Calu3 (cell line): ENCODE data around the gene TIMM17A. TPM values are rescaled to one million over a fixed set of nuclear protein-coding genes. Genes with fewer than 3 reads are reported as not detected.

Experiments used
- BruUV-seq: library from RNA; stranded (reverse); fragments of 400-500 nt; replicated peaks from 2 replicates; lab custom pipeline; 2021; lab: Mats Ljungman, UMichigan
- CTCF ChIA-PET: fragments of 300-600 bp; sonication (Branson Sonifier 250); formaldehyde crosslinking; loops from one replicate; lab custom pipeline; 2022; ENCODE audit warnings: antibody characterized with exemption; lab: Charles Lee
- DNase-seq: peaks from one replicate; pipeline ENCODE4 v3.0.0; 2022
- H3K27ac Mint-ChIP-seq: one replicate; pipeline ENCODE4 v1.8.0; 2022; ENCODE audit warnings: mixed read lengths; ENCODE audit not compliant: unreplicated experiment
- H3K27me3 Mint-ChIP-seq: one replicate; pipeline ENCODE4 v1.8.0; 2022; ENCODE audit warnings: mixed read lengths; ENCODE audit not compliant: unreplicated experiment
- H3K36me3 Mint-ChIP-seq: one replicate; pipeline ENCODE4 v1.8.0; 2022; ENCODE audit warnings: mild to moderate bottlenecking, moderate library complexity, mixed read lengths; ENCODE audit not compliant: insufficient read depth, unreplicated experiment
- H3K4me1 Mint-ChIP-seq: one replicate; pipeline ENCODE4 v1.8.0; 2022; ENCODE audit warnings: mild to moderate bottlenecking, low read depth, mixed read lengths; ENCODE audit not compliant: unreplicated experiment
- H3K4me3 Mint-ChIP-seq: one replicate; pipeline ENCODE4 v1.8.0; 2022; ENCODE audit warnings: mild to moderate bottlenecking, low read depth, moderate library complexity, mixed read lengths; ENCODE audit not compliant: unreplicated experiment
- H3K9me3 Mint-ChIP-seq: one replicate; pipeline ENCODE4 v1.8.0; 2022; ENCODE audit warnings: low read depth, mixed read lengths; ENCODE audit not compliant: unreplicated experiment
- intact Hi-C: fragments of 100-400 bp; cut with micrococcal nuclease; formaldehyde crosslinking; loops from one replicate; pipeline ENCODE4 v1.10.0; 2022; ENCODE audit not compliant: unreplicated experiment
- total RNA-seq: library from RNA; stranded (reverse); gene quantifications from 2 replicates; pipeline ENCODE4 v1.2.3, GENCODE V29; 2022
- TF ChIP-seq, protein P1 (sequence below): fragments of 200-600 bp; IDR thresholded peaks from one replicate; pipeline ENCODE4 v1.8.0; 2022; ENCODE audit warnings: antibody characterized with exemption; ENCODE audit not compliant: unreplicated experiment

Gene TIMM17A
- total RNA-seq, 1 experiment from 2014 or later: 85.3 TPM

DNA sequence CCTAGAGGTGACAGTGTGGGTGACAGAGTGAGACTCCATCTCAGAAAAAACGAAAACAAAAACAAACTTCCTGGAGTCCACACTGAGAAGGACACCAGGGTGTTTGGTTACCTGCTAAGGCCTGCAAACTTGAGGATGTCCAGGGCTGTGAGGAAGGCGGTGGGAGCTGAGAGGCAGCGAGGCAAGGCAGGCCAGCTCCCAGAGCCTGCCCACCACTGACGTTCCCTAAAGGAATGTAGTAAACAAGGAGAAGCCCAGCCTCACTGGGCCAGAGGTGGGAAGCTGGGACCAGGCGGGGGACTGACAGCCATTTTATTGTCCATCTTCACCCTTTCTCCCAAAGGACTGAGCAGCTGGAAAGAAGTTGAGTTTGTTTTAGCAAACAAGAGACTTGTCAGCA is 42.5 kb upstream of the TIMM17A start:
- TF ChIP-seq, protein P1, sequence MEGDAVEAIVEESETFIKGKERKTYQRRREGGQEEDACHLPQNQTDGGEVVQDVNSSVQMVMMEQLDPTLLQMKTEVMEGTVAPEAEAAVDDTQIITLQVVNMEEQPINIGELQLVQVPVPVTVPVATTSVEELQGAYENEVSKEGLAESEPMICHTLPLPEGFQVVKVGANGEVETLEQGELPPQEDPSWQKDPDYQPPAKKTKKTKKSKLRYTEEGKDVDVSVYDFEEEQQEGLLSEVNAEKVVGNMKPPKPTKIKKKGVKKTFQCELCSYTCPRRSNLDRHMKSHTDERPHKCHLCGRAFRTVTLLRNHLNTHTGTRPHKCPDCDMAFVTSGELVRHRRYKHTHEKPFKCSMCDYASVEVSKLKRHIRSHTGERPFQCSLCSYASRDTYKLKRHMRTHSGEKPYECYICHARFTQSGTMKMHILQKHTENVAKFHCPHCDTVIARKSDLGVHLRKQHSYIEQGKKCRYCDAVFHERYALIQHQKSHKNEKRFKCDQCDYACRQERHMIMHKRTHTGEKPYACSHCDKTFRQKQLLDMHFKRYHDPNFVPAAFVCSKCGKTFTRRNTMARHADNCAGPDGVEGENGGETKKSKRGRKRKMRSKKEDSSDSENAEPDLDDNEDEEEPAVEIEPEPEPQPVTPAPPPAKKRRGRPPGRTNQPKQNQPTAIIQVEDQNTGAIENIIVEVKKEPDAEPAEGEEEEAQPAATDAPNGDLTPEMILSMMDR: no peak
- H3K4me3 Mint-ChIP-seq: no peak overlapping the region
- no TSS peak for BruUV-seq
- H3K27ac Mint-ChIP-seq: no peak overlapping the region
- DNase-seq: no peak
- CTCF ChIA-PET: interaction anchor here (0.6 kb wide), 1 partner anchor 43 kb away, joined by 3 read pairs; no protein-coding TSS in a partner anchor
- H3K27me3 Mint-ChIP-seq: peaks cover 49% of the 10 kb centered on the region
- H3K36me3 Mint-ChIP-seq: no peaks in the 10 kb centered on the region
- no peaks in the 10 kb centered on the region for H3K9me3 Mint-ChIP-seq
- H3K4me1 Mint-ChIP-seq: peaks cover 15% of the 10 kb centered on the region
- intact Hi-C loops: no loop called here

- no TSS peak for BruUV-seq
- intact Hi-C loops: no loop called here
- Mint-ChIP-seq H3K27ac (no peak overlapping the region), H3K36me3 (no peaks in the 10 kb centered on the region), H3K4me1 (peaks cover 26% of the 10 kb centered on the region), H3K4me3 (no peak overlapping the region), H3K27me3 (peaks cover 33% of the 10 kb centered on the region), H3K9me3 (no peaks in the 10 kb centered on the region)
- DNase-seq: no peak
- CTCF ChIA-PET: interaction anchor here (0.7 to 0.8 kb wide), 2 partner anchors 19 to 47 kb away, joined by 3 to 4 read pairs; no protein-coding TSS in a partner anchor
- TF ChIP-seq, protein P1: no peak
Measured at GRCh38 chr1:201914456-201915235, 40.7 kb upstream of the TIMM17A start.

DNA sequence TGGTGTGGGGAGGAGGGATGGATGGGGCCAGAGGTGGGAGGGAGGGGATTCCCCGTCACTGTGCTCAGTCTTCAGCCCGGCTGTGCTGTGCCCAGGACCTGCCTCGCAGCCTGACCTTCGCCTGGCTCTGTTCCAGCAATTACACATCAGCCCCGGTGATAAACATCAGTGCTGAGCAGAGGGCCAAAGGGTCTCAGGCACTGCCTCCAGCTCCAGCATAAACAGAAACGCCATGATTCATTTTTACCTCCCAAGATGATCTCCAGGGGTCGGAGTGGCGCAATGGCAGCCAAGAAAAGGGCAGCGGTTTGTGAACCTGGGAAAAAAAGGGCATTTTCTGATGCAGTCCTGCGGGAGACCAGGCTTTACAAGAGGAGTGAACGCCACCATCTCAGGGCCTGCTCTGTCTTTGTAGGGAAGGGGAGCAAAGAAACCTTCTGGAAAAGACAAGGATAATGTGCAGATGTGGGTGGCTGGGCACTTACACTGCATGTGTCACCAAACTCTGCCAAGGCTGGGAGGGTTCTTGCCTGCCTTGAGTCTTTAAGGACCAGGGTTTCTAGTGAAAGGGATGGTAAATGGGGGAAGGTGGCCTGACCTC is 38.6 kb upstream of the TIMM17A start:
- no peaks in the 10 kb centered on the region for H3K9me3 Mint-ChIP-seq
- intact Hi-C loops: no loop called here
- H3K27me3 Mint-ChIP-seq: peaks cover 22% of the 10 kb centered on the region
- TF ChIP-seq, protein P1: no peak
- H3K27ac Mint-ChIP-seq: no peak overlapping the region
- peak; percentile 71 for DNase-seq
- peaks cover 26% of the 10 kb centered on the region for H3K4me1 Mint-ChIP-seq
- no peak overlapping the region for H3K4me3 Mint-ChIP-seq
- no peaks in the 10 kb centered on the region for H3K36me3 Mint-ChIP-seq
- no TSS peak for BruUV-seq
- CTCF ChIA-PET: interaction anchor here (0.7 to 0.9 kb wide), 2 partner anchors 37 to 75 kb away, joined by 3 to 10 read pairs; no protein-coding TSS in a partner anchor

DNA sequence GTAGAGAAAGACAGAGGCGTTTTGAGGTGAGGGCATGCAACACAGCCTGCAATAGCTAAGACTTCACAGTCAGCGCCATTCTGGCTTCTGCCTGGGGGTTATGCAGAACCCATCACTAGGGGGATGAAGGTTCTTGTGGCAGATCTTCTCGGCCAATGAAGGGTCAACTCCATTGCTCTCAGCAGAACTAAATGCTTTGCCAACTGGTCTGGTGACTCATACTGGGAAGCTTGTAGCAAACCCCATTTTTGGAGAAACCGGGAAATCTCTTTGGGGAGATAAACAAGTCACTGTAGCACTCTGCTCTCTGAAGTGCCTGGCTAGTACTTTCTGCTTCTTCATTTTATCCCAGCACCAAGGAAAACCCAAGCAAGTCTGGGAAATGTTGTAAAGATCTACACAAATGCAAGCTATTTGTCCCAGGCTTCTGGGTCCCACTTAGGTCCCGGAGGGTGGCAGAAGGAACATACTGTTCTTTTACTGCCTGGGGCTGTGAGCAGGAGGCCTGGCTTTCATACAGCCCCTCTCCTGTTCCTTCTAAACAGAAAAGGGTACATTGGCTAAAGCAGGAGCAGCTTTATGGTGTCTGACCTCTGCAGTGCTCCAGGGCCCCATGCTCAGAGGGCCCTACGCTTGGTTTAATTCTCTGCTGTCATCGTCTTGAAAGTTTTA is 37.8 kb upstream of the TIMM17A start:
- CTCF ChIA-PET: interaction anchor here (0.7 to 1.2 kb wide), 3 partner anchors 22 to 75 kb away, joined by 3 to 10 read pairs (median 3); no protein-coding TSS in a partner anchor
- no TSS peak for BruUV-seq
- DNase-seq: peak; percentile 35
- intact Hi-C loops: no loop called here
- Mint-ChIP-seq H3K27ac (no peak overlapping the region), H3K27me3 (peaks cover 22% of the 10 kb centered on the region), H3K9me3 (no peaks in the 10 kb centered on the region), H3K4me1 (peaks cover 26% of the 10 kb centered on the region), H3K4me3 (no peak overlapping the region), H3K36me3 (no peaks in the 10 kb centered on the region)
- TF ChIP-seq, protein P1: no peak
